AG09309 (cell line): ENCODE measurements around the gene IFT122.

ENCODE experiments used
- DNase-seq: peaks from one replicate; pipeline ENCODE4 v3.0.0-alpha.2; 2010; ENCODE audit warnings: low read depth
- H3K4me3 ChIP-seq: 2 replicates; pipeline ENCODE4 v1.5.1; 2011; ENCODE audit warnings: mild to moderate bottlenecking, low read depth, low read length, moderate library complexity; ENCODE audit not compliant: control insufficient read depth
- CTCF ChIP-seq: IDR thresholded peaks from 2 replicates; pipeline ENCODE4 v1.5.1; 2011; ENCODE audit warnings: mild to moderate bottlenecking, low read depth, low read length, inconsistent platforms; ENCODE audit not compliant: insufficient read depth, control insufficient read depth; ENCODE audit errors: missing control alignments

Gene IFT122

GRCh38 chr3:129461022-129461421 lies 21.0 kb downstream of the IFT122 start:
- no peak for DNase-seq
- TF ChIP-seq CTCF = no peak
- H3K4me3 ChIP-seq = no peak overlapping the region

GRCh38 chr3:129461461-129462146 lies 21.6 kb downstream of the IFT122 start:
- no peak for DNase-seq
- no peak for TF ChIP-seq CTCF
- H3K4me3 ChIP-seq = no peak overlapping the region

- no peak for TF ChIP-seq CTCF
- no peak overlapping the region for H3K4me3 ChIP-seq
- DNase-seq = no peak
Measured at GRCh38 chr3:129462361-129462968, 22.4 kb downstream of the IFT122 start.

GRCh38 chr3:129463094-129463493 lies 23.1 kb downstream of the IFT122 start:
- DNase-seq = no peak
- TF ChIP-seq CTCF = no peak
- no peak overlapping the region for H3K4me3 ChIP-seq

GRCh38 chr3:129463716-129464115 lies 23.7 kb downstream of the IFT122 start:
- H3K4me3 ChIP-seq = no peak overlapping the region
- no peak for DNase-seq
- no peak for TF ChIP-seq CTCF

- no peak for DNase-seq
- H3K4me3 ChIP-seq = no peak overlapping the region
- TF ChIP-seq CTCF = no peak
Measured at GRCh38 chr3:129467932-129468331, 27.9 kb downstream of the IFT122 start.

GRCh38 chr3:129469026-129469425 lies 29.0 kb downstream of the IFT122 start:
- TF ChIP-seq CTCF = no peak
- no peak overlapping the region for H3K4me3 ChIP-seq
- no peak for DNase-seq
